Measurements from ENCODE around the gene BTRC. TPM values are rescaled to one million over a fixed set of nuclear protein-coding genes. Genes with fewer than 3 reads are reported as not detected.
"Not testable (repeated sequence)": the region's sequence is repeated elsewhere in the genome, so short reads cannot be mapped to it uniquely, and the experiment has no call there.

BTRC gene
- total RNA-seq, 6 experiments from 2014 or later: 4.8 to 8.4 (median 6.5) TPM

DNA sequence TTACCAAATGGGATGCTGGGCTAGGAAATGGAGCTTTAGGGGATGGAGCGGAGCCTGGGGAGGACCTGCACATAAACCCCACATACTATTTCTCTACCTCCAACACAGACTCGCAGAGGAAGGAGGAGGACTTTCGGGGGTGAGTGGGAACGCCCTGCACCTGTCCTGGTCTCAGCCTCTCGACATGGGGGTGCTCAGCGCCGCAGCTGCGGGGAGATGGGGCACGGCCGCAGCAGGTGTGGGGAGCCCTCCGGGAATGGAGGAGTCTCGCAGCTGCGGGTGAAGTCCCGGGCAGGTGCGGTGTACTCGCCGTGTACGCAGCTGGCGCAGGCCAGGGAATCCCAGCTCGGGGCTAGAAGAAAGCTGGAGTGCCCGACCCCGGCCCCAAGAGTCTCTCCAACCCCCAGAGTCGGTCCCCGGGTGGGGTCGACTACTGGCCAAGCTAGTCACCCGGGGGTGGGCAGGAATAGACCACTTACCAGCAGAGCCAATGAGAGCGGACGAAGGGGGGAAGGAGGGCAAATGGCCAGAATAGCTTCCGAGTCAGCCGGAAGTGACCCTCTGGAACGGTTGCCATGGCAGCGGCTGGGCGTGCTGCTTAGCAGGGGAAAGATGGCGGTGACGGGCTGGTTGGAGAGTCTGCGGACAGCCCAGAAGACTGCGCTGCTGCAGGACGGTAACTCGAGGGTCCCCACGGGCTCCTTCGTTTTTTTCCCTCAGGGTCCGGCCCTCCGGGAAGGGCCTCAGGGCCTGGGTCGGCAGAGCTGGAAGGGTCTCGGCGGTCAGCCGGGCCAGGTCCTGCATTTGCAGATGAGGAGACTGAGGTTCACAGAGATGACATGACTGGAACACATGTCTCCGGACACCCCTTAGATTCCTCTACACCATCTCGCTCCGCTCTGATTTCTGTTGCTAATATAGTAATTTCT, 234.0 kb downstream of the BTRC start, which contains the start of the genes DPCD and POLL:
DPCD (plus strand) TSS at position 597 of the 929 bp plus-strand sequence; CDS start at position 613, 16 bp downstream.
POLL (minus strand) TSS at position 533 of the 929 bp plus-strand sequence. CDS start 897 bp downstream, outside the sequence.
- H3K9me3 ChIP-seq: no peaks in the 10 kb centered on the region
- peaks cover 0 to 10% (median 0%) of the 10 kb centered on the region in 4 donors for H3K4me1 ChIP-seq
- TF ChIP-seq, protein P1, sequence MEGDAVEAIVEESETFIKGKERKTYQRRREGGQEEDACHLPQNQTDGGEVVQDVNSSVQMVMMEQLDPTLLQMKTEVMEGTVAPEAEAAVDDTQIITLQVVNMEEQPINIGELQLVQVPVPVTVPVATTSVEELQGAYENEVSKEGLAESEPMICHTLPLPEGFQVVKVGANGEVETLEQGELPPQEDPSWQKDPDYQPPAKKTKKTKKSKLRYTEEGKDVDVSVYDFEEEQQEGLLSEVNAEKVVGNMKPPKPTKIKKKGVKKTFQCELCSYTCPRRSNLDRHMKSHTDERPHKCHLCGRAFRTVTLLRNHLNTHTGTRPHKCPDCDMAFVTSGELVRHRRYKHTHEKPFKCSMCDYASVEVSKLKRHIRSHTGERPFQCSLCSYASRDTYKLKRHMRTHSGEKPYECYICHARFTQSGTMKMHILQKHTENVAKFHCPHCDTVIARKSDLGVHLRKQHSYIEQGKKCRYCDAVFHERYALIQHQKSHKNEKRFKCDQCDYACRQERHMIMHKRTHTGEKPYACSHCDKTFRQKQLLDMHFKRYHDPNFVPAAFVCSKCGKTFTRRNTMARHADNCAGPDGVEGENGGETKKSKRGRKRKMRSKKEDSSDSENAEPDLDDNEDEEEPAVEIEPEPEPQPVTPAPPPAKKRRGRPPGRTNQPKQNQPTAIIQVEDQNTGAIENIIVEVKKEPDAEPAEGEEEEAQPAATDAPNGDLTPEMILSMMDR (IDR thresholded peaks at IDR 0.05): no peak
- TF ChIP-seq POLR2A (IDR thresholded peaks at IDR 0.05): no peak
- DNase-seq (peak; percentile 98 to 99 (median 98)), ATAC-seq (peak; percentile 96 to 99 (median 98))
- peak within 1 kb of the TSS; percentile 16 to 35 (median 28) for H3K27ac ChIP-seq
- intact Hi-C loops (cut with DNase I): no loop called here
- no peaks in the 10 kb centered on the region for H3K27me3 ChIP-seq
- WGBS (ENCODE audit: insufficient coverage, low coverage, low lambda C conversion rate, missing lambda C conversion rate): 0% methylated on average over 14 of the region's 50 CpGs
- peak within 1 kb of the TSS; percentile 69 to 99 (median 82) for H3K4me3 ChIP-seq
- H3K36me3 ChIP-seq: peaks cover 0 to 9% (median 0%) of the 10 kb centered on the region in 4 donors

DNA sequence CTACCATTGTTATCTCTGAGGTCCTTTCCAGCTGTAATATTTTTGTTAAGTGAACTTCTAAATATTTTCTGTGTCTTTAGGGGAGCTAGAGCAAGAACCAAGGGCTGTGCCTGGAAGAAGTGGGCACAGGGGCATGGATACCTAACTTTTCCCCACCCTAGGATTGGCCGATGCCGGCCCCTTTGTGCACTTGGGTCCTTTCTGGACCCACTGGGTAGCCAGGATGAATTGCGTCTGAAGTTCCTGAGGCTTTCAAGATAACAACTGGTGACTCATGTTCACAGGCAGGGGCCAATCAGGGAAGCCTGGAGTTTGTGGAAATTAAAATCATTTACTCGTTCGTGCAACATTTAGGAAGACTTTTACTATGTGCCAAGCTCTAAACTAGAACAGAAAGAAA, 234.9 kb downstream of the BTRC start:
- Histone ChIP-seq H3K27ac (no peak overlapping the region), H3K4me3 (peak overlapping the region; percentile 69 to 99 (median 82)), H3K4me1 (peaks cover 0 to 10% (median 0%) of the 10 kb centered on the region in 4 donors), H3K9me3 (no peaks in the 10 kb centered on the region), H3K36me3 (peaks cover 0 to 6% (median 0%) of the 10 kb centered on the region in 4 donors), H3K27me3 (no peaks in the 10 kb centered on the region)
- intact Hi-C loops (cut with DNase I): no loop called here
- no peak for TF ChIP-seq POLR2A (IDR thresholded peaks at IDR 0.05)
- TF ChIP-seq, protein P1 (IDR thresholded peaks at IDR 0.05): no peak
- DNase-seq (no peak), ATAC-seq (no peak)
- 84% methylated on average over 5 of the region's 5 CpGs for WGBS (ENCODE audit: insufficient coverage, low coverage, low lambda C conversion rate, missing lambda C conversion rate)

DNA sequence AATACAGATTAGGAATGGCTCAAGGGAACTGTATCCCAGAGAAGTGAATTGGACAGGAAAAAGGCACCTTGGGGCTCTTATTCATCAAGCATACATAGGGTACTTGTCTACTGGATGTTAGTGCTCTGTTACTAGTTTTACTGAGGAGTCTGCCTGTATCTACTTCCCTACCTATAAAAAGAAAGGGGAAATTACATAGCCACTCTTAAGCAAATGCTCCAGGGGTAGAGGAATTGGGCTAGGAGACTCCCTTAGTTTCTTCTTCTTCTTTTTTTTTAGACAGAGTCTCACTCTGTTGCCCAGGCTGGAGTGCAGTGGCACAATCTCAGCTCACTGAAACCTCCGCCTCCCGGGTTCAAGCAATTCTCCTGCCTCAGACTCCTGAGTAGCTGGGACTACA, 239.4 kb downstream of the BTRC start:
- ATAC-seq: peak in 3 of 4 donors; percentile 28 to 42 (median 38)

DNA sequence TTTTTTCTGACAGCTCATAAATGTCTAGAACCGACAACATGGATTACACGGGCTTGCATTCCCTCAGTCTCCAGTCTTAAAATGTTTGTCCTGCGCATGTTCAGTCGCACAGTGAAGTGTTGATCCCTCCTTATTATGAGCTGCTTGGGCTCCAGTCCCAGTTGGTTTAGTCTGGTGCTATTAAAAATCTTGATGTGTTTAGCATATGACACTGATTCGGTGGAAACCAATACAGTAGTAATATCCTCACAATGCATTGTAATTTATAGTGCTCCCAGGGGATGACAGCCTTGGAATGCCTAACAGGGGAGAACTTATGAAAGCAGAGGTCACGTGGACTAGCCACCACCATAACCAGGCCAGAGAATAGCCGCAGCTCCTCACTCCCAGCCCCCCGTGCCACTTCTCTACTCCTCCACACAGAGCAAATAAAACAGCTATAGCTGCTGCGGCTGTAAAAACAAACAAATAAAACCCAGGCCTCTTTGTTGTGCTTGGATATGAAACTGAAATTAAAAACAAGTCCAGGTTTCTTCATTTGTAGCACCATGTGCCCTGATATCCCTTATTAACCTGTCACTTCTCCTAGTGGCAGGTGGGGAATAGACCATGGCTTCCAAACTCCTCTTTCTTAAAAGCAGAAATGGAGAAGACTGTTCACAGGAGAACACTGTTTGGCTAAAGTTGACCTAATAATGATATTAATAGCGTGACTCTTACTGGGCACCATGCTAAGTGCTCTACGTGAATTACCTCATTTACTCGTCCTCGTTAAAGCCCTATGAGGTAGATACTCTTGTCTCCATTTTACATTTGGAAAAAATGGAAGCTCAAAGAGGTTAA, 241.8 kb downstream of the BTRC start:
- intact Hi-C loops (cut with DNase I): loop anchor here in 1 of 2 donors (5.0 kb wide), 1 partner anchor 181 kb away; the partner anchor contains the start of gene FGF8
- no peak overlapping the region for H3K4me3 ChIP-seq
- H3K4me1 ChIP-seq: no peaks in the 10 kb centered on the region
- no peaks in the 10 kb centered on the region for H3K9me3 ChIP-seq
- no peaks in the 10 kb centered on the region for H3K36me3 ChIP-seq
- no peaks in the 10 kb centered on the region for H3K27me3 ChIP-seq
- ATAC-seq: no peak
- TF ChIP-seq POLR2A (IDR thresholded peaks at IDR 0.05): no peak
- TF ChIP-seq, protein P1 (IDR thresholded peaks at IDR 0.05): no peak
- H3K27ac ChIP-seq: no peak overlapping the region
- WGBS (ENCODE audit: insufficient coverage, low coverage, low lambda C conversion rate, missing lambda C conversion rate): 90% methylated on average over 13 of the region's 13 CpGs
- DNase-seq: no peak

More for the DNA sequence above, 239.4 kb downstream of the BTRC start:
- H3K4me3 ChIP-seq; H3K9me3 ChIP-seq; H3K27me3 ChIP-seq; DNase-seq; H3K27ac ChIP-seq; intact Hi-C loops (cut with DNase I); H3K4me1 ChIP-seq; H3K36me3 ChIP-seq: not testable (repeated sequence)
- WGBS (ENCODE audit: insufficient coverage, low coverage, low lambda C conversion rate, missing lambda C conversion rate): 67% methylated on average over 2 of the region's 2 CpGs

Data from right lobe of liver (tissue), 6 donors.